Pulmonary artery endothelial cell (primary cell): ENCODE measurements around the gene BRSK2. TPM values are rescaled to one million over a fixed set of nuclear protein-coding genes. Genes with fewer than 3 reads are reported as not detected.
"Not testable (repeated sequence)": the region's sequence is repeated elsewhere in the genome, so short reads cannot be mapped to it uniquely, and the experiment has no call there.

Experiments
- DNase-seq: peaks from one replicate; pipeline ENCODE4 v3.0.0-alpha.2; 2011; ENCODE audit warnings: low read depth, low spot score
- total RNA-seq: library from RNA; depleted of rRNA; stranded (reverse); fragments of >200 nt; gene quantifications from 2 replicates; pipeline ENCODE4 v1.2.3, GENCODE V29; 2014

Gene BRSK2
- total RNA-seq, 1 donor from 2014 or later = 0.20 TPM

GRCh38 chr11:1408346-1408745, 18.6 kb downstream of the BRSK2 start:
- DNase-seq = no peak

GRCh38 chr11:1409108-1409851, 19.5 kb downstream of the BRSK2 start:
- DNase-seq = no peak

GRCh38 chr11:1409852-1410125, 20.1 kb downstream of the BRSK2 start:
- not testable (repeated sequence) for DNase-seq

GRCh38 chr11:1410366-1411291, 20.9 kb downstream of the BRSK2 start:
- DNase-seq = no peak

GRCh38 chr11:1411301-1411700, 21.6 kb downstream of the BRSK2 start:
- no peak for DNase-seq

- not testable (repeated sequence) for DNase-seq
These were observed 22.0 kb downstream of the BRSK2 start for GRCh38 chr11:1411739-1412138.

- DNase-seq = no peak
These were observed 22.8 kb downstream of the BRSK2 start for GRCh38 chr11:1412377-1413095.

GRCh38 chr11:1414650-1415049, 24.9 kb downstream of the BRSK2 start:
- DNase-seq = no peak

GRCh38 chr11:1415631-1416030, 25.9 kb downstream of the BRSK2 start:
- DNase-seq = no peak

- not testable (repeated sequence) for DNase-seq
These were observed 28.6 kb downstream of the BRSK2 start for GRCh38 chr11:1418192-1418795.

GRCh38 chr11:1419811-1420210, 30.1 kb downstream of the BRSK2 start:
- DNase-seq = no peak

- DNase-seq = no peak
These were observed 31.6 kb downstream of the BRSK2 start for GRCh38 chr11:1421291-1421690.

- DNase-seq = no peak
These were observed 32.7 kb downstream of the BRSK2 start for GRCh38 chr11:1422481-1422880.

- no peak for DNase-seq
These were observed 33.2 kb downstream of the BRSK2 start for GRCh38 chr11:1422981-1423380.

- DNase-seq = not testable (repeated sequence)
These were observed 33.7 kb downstream of the BRSK2 start for GRCh38 chr11:1423406-1423805.

- DNase-seq = no peak
These were observed 35.3 kb downstream of the BRSK2 start for GRCh38 chr11:1425006-1425405.

GRCh38 chr11:1425439-1425838, 35.7 kb downstream of the BRSK2 start:
- no peak for DNase-seq

- DNase-seq = no peak
These were observed 39.1 kb downstream of the BRSK2 start for GRCh38 chr11:1428762-1429316.

- no peak for DNase-seq
These were observed 43.8 kb downstream of the BRSK2 start for GRCh38 chr11:1433568-1433967.

GRCh38 chr11:1433977-1434640, 44.4 kb downstream of the BRSK2 start:
- no peak for DNase-seq

GRCh38 chr11:1435479-1435819, 45.7 kb downstream of the BRSK2 start:
- not testable (repeated sequence) for DNase-seq
